Renal pelvis (tissue), 4 donors: ENCODE results near the gene ALPL. TPM values are rescaled to one million over a fixed set of nuclear protein-coding genes. Genes with fewer than 3 reads are reported as not detected.

ENCODE experiments used
- DNase-seq: peaks from one replicate; pipeline ENCODE4 v3.0.0-alpha.2; 2013
- polyA plus RNA-seq, 3 donors: library from polyadenylated mRNA; unstranded; fragments of 120-200 nt; gene quantifications; one replicate each; pipeline ENCODE4 v1.2.1, GENCODE V29; 2013; ENCODE audit not compliant: insufficient read length in 3 of 3

Gene ALPL
- polyA plus RNA-seq, 3 donors = 44.6 to 49.3 (median 45.9) TPM

- DNase-seq = peak; percentile 71
These were observed 64.8 kb downstream of the ALPL start for GRCh38 chr1:21573971-21574465.

- no peak for DNase-seq
These were observed 65.4 kb downstream of the ALPL start for GRCh38 chr1:21574466-21575151.

DNA sequence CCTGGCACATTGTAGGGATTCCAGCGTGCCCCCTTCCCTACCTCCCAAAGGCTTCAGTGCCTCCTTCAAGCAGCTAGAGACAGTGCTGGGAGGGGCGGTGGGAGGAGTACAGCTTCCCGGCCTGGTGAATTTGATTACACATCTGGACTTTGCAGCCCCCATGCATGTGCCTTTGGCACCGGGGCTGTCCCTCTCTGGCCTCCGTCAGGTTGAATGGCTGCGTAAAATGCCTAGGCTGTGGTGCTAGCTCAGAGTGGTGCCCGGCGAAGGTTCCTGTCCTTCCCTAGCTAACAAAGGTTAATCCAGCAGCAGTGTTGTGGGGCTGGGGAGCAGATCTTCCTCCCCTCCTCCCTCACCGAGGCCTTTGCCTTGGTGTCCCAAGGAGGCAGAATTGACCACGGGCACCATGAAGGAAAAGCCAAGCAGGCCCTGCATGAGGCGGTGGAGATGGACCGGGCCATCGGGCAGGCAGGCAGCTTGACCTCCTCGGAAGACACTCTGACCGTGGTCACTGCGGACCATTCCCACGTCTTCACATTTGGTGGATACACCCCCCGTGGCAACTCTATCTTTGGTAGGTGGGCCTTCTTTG is 66.2 kb downstream of the ALPL start:
- DNase-seq = no peak

DNA sequence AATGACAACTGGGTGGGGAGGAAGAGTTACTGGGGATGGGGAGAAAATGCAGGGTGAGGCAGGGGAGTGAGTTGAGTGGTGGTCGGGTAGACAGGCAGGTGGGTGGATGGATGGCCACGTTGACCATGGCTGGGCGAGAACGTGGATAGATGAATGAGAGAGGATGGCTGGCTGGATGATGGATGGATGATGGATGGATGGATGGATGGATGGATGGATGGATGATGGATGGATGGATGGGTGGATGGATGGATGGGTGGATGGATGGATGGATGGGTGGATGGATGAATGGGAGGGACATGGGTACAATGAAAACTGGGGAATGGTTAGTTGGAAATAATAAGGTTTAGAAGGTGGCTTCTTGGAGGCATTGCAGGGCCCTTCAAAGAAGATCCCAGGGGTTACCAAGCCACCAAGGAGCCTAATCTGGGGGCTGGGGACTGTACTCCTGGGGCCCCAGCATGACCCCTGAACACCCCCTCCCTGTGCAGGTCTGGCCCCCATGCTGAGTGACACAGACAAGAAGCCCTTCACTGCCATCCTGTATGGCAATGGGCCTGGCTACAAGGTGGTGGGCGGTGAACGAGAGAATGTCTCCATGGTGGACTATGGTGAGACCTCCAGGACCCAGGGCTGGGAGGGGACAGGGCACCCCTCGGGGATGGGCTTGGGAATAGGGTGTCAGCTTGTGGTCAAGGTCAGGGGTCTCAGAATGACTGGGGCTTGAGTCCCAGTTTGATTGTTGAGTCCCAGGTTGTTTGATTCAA is 67.0 kb downstream of the ALPL start:
- DNase-seq = no peak

- no peak for DNase-seq
These were observed 67.6 kb downstream of the ALPL start for GRCh38 chr1:21576798-21577187.

- DNase-seq = no peak
These were observed 68.1 kb downstream of the ALPL start for GRCh38 chr1:21577324-21577723.

DNA sequence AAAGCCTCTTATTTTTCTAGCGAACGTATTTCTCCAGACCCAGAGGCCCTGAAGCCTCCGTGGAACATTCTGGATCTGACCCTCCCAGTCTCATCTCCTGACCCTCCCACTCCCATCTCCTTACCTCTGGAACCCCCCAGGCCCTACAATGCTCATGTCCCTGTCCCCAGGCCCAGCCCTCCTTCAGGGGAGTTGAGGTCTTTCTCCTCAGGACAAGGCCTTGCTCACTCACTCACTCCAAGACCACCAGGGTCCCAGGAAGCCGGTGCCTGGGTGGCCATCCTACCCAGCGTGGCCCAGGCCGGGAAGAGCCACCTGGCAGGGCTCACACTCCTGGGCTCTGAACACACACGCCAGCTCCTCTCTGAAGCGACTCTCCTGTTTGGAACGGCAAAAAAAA is 68.7 kb downstream of the ALPL start:
- no peak for DNase-seq

- no peak for DNase-seq
These were observed 70.6 kb downstream of the ALPL start for GRCh38 chr1:21579791-21580190.

DNA sequence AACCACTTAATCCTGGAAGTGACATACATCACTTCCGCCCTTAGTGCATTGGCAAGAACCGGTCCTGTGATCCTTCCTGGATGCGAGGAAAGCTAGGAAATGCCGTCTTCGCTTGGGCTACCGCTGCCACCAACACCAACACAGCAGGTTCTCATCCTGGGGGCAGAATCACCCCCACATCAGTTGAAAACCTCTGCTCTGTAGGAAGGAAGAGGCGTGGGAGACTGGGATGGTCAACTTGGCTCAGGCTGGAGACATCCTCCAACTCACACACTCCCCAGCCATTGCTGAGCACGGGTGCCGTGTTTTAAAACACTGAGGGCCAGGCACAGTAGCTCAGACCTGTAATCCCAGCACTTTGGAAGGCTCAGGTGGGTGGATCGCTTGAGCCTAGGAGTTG is 74.9 kb downstream of the ALPL start:
- no peak for DNase-seq

GRCh38 chr1:21585037-21585436 is 75.8 kb downstream of the ALPL start:
- DNase-seq = no peak

DNA sequence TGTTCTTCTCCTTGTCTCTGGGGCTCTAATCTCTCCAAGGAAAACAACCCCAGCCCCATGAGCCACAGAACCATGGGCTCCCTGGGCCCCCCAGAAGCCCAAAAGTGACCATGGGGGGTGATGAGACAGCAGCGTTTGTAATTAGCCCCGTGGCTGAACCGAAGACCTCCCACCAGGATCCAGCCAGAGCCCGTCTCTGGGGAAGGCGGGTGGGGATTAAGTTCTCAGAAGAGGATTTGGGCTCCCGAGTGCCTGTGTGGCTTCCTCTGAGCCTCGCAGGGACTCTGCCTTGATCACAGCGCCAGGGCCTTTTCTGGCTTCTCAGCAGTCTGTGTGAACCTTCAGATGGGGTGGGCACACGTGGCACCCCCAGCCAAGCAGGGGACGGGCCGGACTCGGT is 77.0 kb downstream of the ALPL start:
- DNase-seq = no peak

DNA sequence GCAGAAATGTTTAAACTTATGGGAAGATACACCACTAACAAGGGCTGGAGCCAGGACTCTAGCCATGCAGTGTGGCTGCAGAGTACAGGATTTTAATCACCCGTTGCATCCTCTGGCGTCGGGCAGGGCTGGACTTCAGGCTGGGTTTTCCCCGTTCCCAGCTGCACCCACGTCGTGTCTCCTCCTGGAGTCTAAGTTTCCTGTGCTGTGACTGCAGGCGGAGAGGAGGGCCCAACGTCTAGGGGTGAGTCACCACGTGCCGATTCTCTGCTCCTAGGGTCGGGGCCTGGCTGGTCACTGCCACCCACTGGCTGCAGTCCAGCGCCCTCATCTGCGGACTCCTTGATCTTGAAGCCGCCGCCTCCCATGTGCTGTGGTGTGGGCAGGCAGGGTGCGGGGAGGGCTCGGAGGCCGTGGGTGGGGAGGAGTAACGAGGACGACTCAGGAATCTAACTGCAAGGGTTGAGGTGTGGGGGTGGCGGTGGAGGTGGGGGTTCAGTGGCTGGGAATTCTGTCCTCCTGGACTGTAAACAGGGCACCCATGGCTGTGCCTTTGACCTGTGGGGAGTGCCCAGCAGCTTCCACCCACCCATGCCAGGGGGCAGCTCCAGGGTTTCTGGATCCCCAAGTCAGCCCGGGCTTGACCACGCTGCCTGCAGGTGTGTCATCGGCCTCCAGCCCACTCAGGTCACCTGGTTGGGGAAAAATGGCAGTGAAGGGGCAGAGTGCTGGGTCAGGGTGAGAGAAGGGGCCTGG is 77.8 kb downstream of the ALPL start:
- peak; percentile 46 for DNase-seq

- no peak for DNase-seq
These were observed 78.4 kb downstream of the ALPL start for GRCh38 chr1:21587602-21587953.

GRCh38 chr1:21589618-21590017 is 80.4 kb downstream of the ALPL start:
- no peak for DNase-seq

GRCh38 chr1:21590126-21590880 is 81.1 kb downstream of the ALPL start:
- no peak for DNase-seq

GRCh38 chr1:21590934-21591333 is 81.7 kb downstream of the ALPL start:
- DNase-seq = no peak

- DNase-seq = no peak
These were observed 83.1 kb downstream of the ALPL start for GRCh38 chr1:21592086-21592865.

DNA sequence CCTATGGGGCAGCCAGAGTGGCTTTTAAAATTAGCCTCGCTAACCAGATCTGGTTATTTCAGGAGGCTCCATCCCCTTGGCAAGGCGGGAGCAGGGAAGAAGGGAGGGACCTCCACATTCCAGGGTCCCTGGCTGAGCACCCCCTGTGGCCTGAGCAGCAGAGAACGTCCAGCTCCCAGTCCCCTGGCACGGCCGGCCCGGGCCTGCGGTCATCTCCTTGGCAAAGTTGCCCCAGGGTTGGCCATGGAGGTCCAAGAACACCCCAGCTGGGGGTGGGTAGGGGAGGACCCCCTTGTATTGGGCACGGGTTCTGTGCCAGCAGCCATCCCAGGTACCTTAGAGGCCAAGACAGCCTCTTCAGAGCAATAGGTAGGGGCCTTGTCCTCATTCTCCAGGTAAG is 84.0 kb downstream of the ALPL start:
- no peak for DNase-seq

DNA sequence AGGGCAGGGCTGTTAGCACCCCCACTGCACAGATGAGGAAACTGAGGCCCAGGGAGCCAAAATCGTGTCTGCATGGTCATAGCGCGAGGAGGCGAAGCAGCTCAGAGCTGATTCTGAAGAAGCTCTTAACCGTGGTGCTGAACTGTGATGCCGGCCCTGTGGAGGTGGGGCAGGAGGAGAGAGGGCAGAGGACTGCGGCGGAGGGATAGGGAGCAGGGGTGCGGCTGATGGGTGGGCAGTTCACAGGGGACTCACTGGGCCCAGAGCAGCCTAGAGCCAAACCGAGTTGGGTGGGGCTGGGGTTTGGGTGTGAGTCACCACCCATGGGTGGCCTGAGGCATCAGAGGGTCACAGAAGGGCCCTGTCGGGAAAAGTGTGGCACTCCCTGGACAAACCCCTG is 85.3 kb downstream of the ALPL start:
- DNase-seq = no peak

DNA sequence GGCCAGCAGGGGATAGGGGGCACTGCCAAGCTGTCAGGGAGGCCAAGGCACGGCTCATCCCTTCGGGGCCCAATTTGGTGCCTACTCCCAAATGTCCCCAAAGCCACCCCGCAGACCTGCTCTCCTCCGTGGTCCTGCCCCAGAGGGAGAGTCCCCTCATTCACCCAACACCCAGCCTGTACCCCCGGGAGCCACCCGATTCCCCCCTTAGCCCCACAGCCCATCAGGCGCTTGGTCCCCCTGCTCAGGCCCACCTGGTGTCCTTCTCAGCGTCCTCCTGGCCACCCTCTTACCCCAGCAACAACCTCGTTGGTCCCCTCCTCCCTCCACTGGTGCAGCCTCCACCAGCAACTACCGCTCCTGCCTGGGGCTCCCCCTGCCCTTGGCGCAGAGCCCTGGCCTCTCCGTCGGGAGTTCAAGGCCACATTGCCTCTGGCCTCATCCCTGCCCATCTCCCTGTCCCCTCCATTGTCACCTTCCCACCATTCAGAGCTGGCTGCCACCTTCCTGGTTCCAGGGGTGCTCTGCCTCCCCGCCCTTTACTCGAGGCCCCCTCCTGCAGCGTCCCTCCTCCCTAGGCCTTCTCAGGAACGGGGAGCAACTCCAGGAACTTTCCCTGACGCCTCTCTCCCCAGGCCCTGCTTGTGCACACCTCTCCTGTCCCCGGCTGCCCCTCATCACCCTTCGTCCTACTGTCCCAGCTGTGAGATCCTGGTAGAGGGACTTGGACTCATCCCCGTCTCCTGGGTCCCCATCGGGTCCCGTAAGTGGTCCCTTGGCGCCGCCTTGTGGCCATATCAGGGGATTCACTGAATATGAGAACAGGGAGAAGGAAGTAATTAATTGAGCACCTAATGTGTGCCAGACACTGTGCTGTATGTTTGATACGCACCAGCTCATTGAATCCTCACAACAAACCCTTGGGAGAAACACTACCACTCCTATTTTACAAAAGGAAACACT is 86.0 kb downstream of the ALPL start:
- DNase-seq = no peak
